ENCODE measurements around the gene GPC2.

The GPC2 gene

GRCh38 chr7:100176096-100177044, 811 bp downstream of the GPC2 start:
- H3K36me3 ChIP-seq (replicated peaks; ENCODE audit: insufficient read depth, low read length): no peaks in the 10 kb centered on the region
- no peaks in the 10 kb centered on the region for H3K9me3 ChIP-seq (replicated peaks; ENCODE audit: insufficient read depth, low read length)
- no peak for TF ChIP-seq EZH2phosphoT487 (IDR thresholded peaks at IDR 0.05; ENCODE audit: low read length)
- TF ChIP-seq EZH2 (optimal IDR thresholded peaks at IDR 0.05; ENCODE audit: low read depth, low read length): no peak
- no peak for TF ChIP-seq CTCF (IDR thresholded peaks at IDR 0.05; ENCODE audit: low read length)
- peak overlapping the region; percentile 98 for H3K4me2 ChIP-seq (ENCODE audit: low read depth, low read length)
- peaks cover 75% of the 10 kb centered on the region for H3K27me3 ChIP-seq (replicated peaks; ENCODE audit: insufficient read depth, low read length)
- H3K9me2 ChIP-seq (replicated peaks; ENCODE audit: insufficient read depth, low read length): no peaks in the 10 kb centered on the region
- peak overlapping the region; percentile 97; the same call in 1 of the 2 replicates for H2AFZ ChIP-seq (ENCODE audit: low read length)
- H3K79me2 ChIP-seq (ENCODE audit: low read length): no peaks in the 10 kb centered on the region
- H3K27ac ChIP-seq (ENCODE audit: low read length): no peak overlapping the region
- H3F3A ChIP-seq (ENCODE audit: insufficient read depth, low read length): no peaks in the 10 kb centered on the region
- H3K4me1 ChIP-seq (ENCODE audit: low read length): peaks cover 5% of the 10 kb centered on the region; the same call in 1 of the 2 replicates
- H3K9ac ChIP-seq (ENCODE audit: low read length): no peak overlapping the region
- DNase-seq: no peak
- H3K4me3 ChIP-seq (ENCODE audit: low read length): peak overlapping the region; percentile 65
- H4K20me1 ChIP-seq (ENCODE audit: insufficient read depth, low read length): no peaks in the 10 kb centered on the region

- Histone ChIP-seq H3K4me2 (ENCODE audit: low read depth, low read length) (no peak overlapping the region), H3K4me3 (ENCODE audit: low read length) (no peak overlapping the region), H3K9me3 (replicated peaks; ENCODE audit: insufficient read depth, low read length) (no peaks in the 10 kb centered on the region), H3K9ac (ENCODE audit: low read length) (no peak overlapping the region), H2AFZ (ENCODE audit: low read length) (no peak overlapping the region), H3K4me1 (ENCODE audit: low read length) (peaks cover 5% of the 10 kb centered on the region; the same call in 1 of the 2 replicates), H3K27ac (ENCODE audit: low read length) (no peak overlapping the region), H3F3A (ENCODE audit: insufficient read depth, low read length) (no peaks in the 10 kb centered on the region), H3K9me2 (replicated peaks; ENCODE audit: insufficient read depth, low read length) (no peaks in the 10 kb centered on the region), H3K36me3 (replicated peaks; ENCODE audit: insufficient read depth, low read length) (no peaks in the 10 kb centered on the region), H4K20me1 (ENCODE audit: insufficient read depth, low read length) (no peaks in the 10 kb centered on the region), H3K79me2 (ENCODE audit: low read length) (no peaks in the 10 kb centered on the region), H3K27me3 (replicated peaks; ENCODE audit: insufficient read depth, low read length) (peaks cover 74% of the 10 kb centered on the region)
- TF ChIP-seq EZH2 (optimal IDR thresholded peaks at IDR 0.05; ENCODE audit: low read depth, low read length): no peak
- no peak for TF ChIP-seq EZH2phosphoT487 (IDR thresholded peaks at IDR 0.05; ENCODE audit: low read length)
- TF ChIP-seq CTCF (IDR thresholded peaks at IDR 0.05; ENCODE audit: low read length): no peak
- no peak for DNase-seq
Observed at GRCh38 chr7:100175296-100175935, 1.8 kb downstream of the GPC2 start.

- no peaks in the 10 kb centered on the region for H3K36me3 ChIP-seq (replicated peaks; ENCODE audit: insufficient read depth, low read length)
- H3K4me3 ChIP-seq (ENCODE audit: low read length): no peak overlapping the region
- H3K9ac ChIP-seq (ENCODE audit: low read length): no peak overlapping the region
- H3K9me3 ChIP-seq (replicated peaks; ENCODE audit: insufficient read depth, low read length): no peaks in the 10 kb centered on the region
- no peaks in the 10 kb centered on the region for H3F3A ChIP-seq (ENCODE audit: insufficient read depth, low read length)
- no peak for DNase-seq
- H3K9me2 ChIP-seq (replicated peaks; ENCODE audit: insufficient read depth, low read length): no peaks in the 10 kb centered on the region
- H3K4me2 ChIP-seq (ENCODE audit: low read depth, low read length): no peak overlapping the region
- no peaks in the 10 kb centered on the region for H4K20me1 ChIP-seq (ENCODE audit: insufficient read depth, low read length)
- no peak overlapping the region for H2AFZ ChIP-seq (ENCODE audit: low read length)
- H3K79me2 ChIP-seq (ENCODE audit: low read length): no peaks in the 10 kb centered on the region
- TF ChIP-seq EZH2phosphoT487 (IDR thresholded peaks at IDR 0.05; ENCODE audit: low read length): no peak
- no peak for TF ChIP-seq EZH2 (optimal IDR thresholded peaks at IDR 0.05; ENCODE audit: low read depth, low read length)
- TF ChIP-seq CTCF (IDR thresholded peaks at IDR 0.05; ENCODE audit: low read length): no peak
- H3K27me3 ChIP-seq (replicated peaks; ENCODE audit: insufficient read depth, low read length): peaks cover 79% of the 10 kb centered on the region
- H3K27ac ChIP-seq (ENCODE audit: low read length): no peak overlapping the region
- H3K4me1 ChIP-seq (ENCODE audit: low read length): peaks cover 5% of the 10 kb centered on the region; the same call in 1 of the 2 replicates
Observed at GRCh38 chr7:100174582-100174981, 2.6 kb downstream of the GPC2 start.
